ENCODE data around the gene LARP6. TPM values are rescaled to one million over a fixed set of nuclear protein-coding genes. Genes with fewer than 3 reads are reported as not detected.
A peak's percentile ranks its signal among the peaks of the same experiment; 100 is the strongest.
"Not testable (repeated sequence)": the region's sequence is repeated elsewhere in the genome, so short reads cannot be mapped to it uniquely, and the experiment has no call there.

The LARP6 gene
- total and polyA plus RNA-seq, 11 donors: 18.9 to 73.1 (median 43.6) TPM

DNA sequence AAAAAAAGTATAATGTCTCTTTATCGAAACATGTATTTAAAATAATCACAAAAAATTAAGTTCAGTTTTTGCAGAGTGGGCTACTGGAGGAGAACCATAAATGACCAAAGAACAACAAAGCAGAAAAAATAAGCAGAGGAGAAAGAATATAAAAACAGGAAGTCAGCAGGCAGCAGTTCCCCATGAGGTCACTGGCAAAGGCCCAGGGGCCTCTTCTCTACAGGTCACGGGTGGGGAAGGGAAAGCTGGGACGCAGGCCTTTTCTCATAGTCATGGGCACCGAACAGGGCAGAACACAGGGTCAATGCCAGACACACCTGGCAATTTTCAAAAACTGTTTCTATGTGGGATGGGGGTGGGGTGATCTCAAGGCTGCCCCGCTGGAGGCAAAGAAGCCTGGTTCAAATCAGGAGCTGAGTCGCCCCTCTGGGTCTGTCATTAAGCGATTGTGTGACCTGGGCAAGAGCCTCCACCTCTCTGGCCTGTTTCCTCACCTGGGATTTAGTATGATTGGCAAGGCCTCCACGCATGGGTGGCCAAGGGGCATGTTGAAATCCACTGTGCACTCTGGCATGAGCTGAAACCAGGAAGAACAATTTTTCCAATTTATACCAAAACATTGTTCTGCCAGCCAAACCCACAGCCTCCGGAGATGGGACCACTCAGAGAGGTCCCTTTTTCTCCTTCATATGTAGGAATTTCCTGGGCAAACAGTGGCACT lies 46.8 kb downstream of the LARP6 start:
- Histone ChIP-seq H3K4me1 (peaks cover 0 to 45% (median 10%) of the 10 kb centered on the region in 12 donors), H3K36me3 (no peaks in the 10 kb centered on the region), H3K9me3 (no peaks in the 10 kb centered on the region), H3K4me3 (no peak overlapping the region), H3K27me3 (no peaks in the 10 kb centered on the region), H3K27ac (peak overlapping the region in 8 of 12 donors; percentile 7 to 72 (median 48))
- intact Hi-C loops (cut with DNase I): loop anchor here in 2 of 10 donors (5.0 to 10.0 kb wide), 2 partner anchors 35 to 242 kb away; no protein-coding TSS in a partner anchor
- no peak for TF ChIP-seq POLR2A (IDR thresholded peaks at IDR 0.05)
- TF ChIP-seq, protein P1, sequence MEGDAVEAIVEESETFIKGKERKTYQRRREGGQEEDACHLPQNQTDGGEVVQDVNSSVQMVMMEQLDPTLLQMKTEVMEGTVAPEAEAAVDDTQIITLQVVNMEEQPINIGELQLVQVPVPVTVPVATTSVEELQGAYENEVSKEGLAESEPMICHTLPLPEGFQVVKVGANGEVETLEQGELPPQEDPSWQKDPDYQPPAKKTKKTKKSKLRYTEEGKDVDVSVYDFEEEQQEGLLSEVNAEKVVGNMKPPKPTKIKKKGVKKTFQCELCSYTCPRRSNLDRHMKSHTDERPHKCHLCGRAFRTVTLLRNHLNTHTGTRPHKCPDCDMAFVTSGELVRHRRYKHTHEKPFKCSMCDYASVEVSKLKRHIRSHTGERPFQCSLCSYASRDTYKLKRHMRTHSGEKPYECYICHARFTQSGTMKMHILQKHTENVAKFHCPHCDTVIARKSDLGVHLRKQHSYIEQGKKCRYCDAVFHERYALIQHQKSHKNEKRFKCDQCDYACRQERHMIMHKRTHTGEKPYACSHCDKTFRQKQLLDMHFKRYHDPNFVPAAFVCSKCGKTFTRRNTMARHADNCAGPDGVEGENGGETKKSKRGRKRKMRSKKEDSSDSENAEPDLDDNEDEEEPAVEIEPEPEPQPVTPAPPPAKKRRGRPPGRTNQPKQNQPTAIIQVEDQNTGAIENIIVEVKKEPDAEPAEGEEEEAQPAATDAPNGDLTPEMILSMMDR (IDR thresholded peaks at IDR 0.05): no peak
- peak; percentile 58 to 80 (median 67) for DNase-seq
- 72 to 80% (median 77%) methylated on average over 9 of the region's 9 CpGs for WGBS, 4 donors
- peak; percentile 7 to 73 (median 46) for ATAC-seq

DNA sequence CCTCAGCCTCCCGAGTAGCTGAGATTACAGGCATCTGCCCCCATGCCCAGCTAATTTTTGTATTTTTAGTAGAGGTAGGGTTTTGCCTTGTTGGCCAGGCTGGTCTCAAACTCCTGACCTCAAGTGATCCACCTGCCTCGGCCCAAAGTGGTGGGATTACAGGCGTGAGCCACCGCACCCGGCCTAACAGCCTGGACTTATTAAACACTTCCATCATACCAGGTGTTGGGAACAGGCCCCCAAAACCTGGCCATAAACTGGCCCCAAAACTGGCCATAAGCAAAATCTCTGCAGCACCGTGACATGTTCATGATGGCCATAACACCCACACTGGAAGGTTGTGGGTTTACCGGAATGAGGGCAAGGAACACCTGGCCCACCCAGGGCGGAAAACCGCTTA lies 49.6 kb downstream of the LARP6 start:
- H3K27me3 ChIP-seq, H3K36me3 ChIP-seq, H3K27ac ChIP-seq, H3K9me3 ChIP-seq, ATAC-seq, H3K4me3 ChIP-seq, DNase-seq: not testable (repeated sequence)
- 96 to 99% (median 97%) methylated on average over 9 of the region's 9 CpGs for WGBS, 4 donors
- peaks cover 0 to 54% (median 21%) of the 10 kb centered on the region in 12 donors for H3K4me1 ChIP-seq
- intact Hi-C loops (cut with DNase I): loop anchor here in 2 of 10 donors (5.0 to 10.0 kb wide), 2 partner anchors 37 to 240 kb away; no protein-coding TSS in a partner anchor

DNA sequence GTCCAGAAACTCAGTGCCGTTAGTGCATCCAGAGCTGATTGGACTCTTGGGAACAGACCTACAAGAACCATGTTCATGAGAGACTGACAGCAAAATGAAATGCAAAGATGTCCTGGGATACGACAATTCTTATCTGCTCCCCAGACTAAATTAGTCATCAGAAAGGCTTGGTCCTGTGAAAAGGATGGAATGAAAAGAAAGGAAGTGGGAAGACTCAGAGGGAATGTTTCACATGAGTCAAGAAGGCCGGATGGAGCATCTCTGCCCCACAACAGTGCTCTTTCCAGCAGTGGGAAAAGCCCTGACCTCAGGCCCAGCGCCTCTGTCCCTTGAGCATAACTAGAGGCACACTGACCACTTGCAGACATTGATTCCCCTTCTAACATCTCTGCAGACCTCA lies 51.3 kb downstream of the LARP6 start:
- ATAC-seq (peak in 3 of 4 donors; percentile 41 to 76 (median 44)), DNase-seq (peak in 2 of 5 donors; percentile 45 to 66)
- TF ChIP-seq, protein P1 (IDR thresholded peaks at IDR 0.05): no peak
- TF ChIP-seq POLR2A (IDR thresholded peaks at IDR 0.05): no peak
- peak overlapping the region in 8 of 12 donors; percentile 7 to 79 (median 41) for H3K27ac ChIP-seq
- H3K4me3 ChIP-seq: no peak overlapping the region
- H3K9me3 ChIP-seq: no peaks in the 10 kb centered on the region
- H3K36me3 ChIP-seq: no peaks in the 10 kb centered on the region
- 72 to 84% (median 73%) methylated on average over 4 of the region's 4 CpGs for WGBS, 4 donors
- H3K27me3 ChIP-seq: no peaks in the 10 kb centered on the region
- peaks cover 0 to 55% (median 21%) of the 10 kb centered on the region in 12 donors for H3K4me1 ChIP-seq
- intact Hi-C loops (cut with DNase I): loop anchor here in 2 of 10 donors (5.0 to 10.0 kb wide), 2 partner anchors 35 to 238 kb away; no protein-coding TSS in a partner anchor

DNA sequence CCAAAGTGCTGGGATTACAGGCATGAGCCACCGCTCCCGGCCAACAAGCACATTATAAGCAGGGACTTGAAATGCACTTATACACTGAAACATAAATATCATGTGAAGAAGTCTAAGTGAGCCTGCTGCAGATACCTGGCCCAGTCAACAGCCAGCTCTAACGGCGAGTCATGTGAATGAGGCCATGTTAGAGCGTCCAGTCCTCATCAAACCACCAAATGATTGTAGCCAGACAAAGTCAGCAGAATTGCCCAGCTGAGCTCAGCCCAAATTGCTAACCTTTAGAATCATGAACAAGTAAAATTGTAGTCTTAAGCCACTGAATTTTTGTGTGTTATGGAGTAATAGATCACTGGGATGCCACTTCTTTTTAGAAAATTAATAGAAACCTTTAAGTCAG lies 52.8 kb downstream of the LARP6 start:
- peak overlapping the region in 7 of 12 donors; percentile 16 to 79 (median 68) for H3K27ac ChIP-seq
- H3K4me3 ChIP-seq: no peak overlapping the region
- no peaks in the 10 kb centered on the region for H3K9me3 ChIP-seq
- H3K4me1 ChIP-seq: peaks cover 0 to 41% (median 14%) of the 10 kb centered on the region in 12 donors
- TF ChIP-seq, protein P1 (IDR thresholded peaks at IDR 0.05): no peak
- no peak for TF ChIP-seq POLR2A (IDR thresholded peaks at IDR 0.05)
- DNase-seq (no peak), ATAC-seq (no peak)
- 94 to 100% (median 96%) methylated on average over 5 of the region's 5 CpGs for WGBS, 4 donors
- intact Hi-C loops (cut with DNase I): loop anchor here in 2 of 10 donors (5.0 to 10.0 kb wide), 2 partner anchors 34 to 236 kb away; no protein-coding TSS in a partner anchor
- no peaks in the 10 kb centered on the region for H3K27me3 ChIP-seq
- no peaks in the 10 kb centered on the region for H3K36me3 ChIP-seq

Data from heart left ventricle (tissue), 16 donors.